Measurements from ENCODE around the gene CATSPERE. TPM values are rescaled to one million over a fixed set of nuclear protein-coding genes. Genes with fewer than 3 reads are reported as not detected.

CATSPERE gene, protein sequence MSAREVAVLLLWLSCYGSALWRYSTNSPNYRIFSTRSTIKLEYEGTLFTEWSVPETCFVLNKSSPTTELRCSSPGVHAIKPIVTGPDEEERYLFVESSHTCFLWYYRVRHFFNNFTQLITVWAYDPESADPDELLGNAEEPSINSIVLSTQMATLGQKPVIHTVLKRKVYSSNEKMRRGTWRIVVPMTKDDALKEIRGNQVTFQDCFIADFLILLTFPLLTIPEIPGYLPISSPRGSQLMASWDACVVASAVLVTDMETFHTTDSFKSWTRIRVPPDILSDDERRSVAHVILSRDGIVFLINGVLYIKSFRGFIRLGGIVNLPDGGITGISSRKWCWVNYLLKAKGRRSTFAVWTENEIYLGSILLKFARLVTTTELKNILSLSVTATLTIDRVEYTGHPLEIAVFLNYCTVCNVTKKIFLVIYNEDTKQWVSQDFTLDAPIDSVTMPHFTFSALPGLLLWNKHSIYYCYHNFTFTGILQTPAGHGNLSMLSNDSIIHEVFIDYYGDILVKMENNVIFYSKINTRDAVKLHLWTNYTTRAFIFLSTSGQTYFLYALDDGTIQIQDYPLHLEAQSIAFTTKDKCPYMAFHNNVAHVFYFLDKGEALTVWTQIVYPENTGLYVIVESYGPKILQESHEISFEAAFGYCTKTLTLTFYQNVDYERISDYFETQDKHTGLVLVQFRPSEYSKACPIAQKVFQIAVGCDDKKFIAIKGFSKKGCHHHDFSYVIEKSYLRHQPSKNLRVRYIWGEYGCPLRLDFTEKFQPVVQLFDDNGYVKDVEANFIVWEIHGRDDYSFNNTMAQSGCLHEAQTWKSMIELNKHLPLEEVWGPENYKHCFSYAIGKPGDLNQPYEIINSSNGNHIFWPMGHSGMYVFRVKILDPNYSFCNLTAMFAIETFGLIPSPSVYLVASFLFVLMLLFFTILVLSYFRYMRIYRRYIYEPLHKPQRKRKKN
- 0.11 and 0.19 TPM in 2 replicates for total RNA-seq (2014; rRNA removed)
- 0.02 TPM for polyA plus RNA-seq (2012)

DNA sequence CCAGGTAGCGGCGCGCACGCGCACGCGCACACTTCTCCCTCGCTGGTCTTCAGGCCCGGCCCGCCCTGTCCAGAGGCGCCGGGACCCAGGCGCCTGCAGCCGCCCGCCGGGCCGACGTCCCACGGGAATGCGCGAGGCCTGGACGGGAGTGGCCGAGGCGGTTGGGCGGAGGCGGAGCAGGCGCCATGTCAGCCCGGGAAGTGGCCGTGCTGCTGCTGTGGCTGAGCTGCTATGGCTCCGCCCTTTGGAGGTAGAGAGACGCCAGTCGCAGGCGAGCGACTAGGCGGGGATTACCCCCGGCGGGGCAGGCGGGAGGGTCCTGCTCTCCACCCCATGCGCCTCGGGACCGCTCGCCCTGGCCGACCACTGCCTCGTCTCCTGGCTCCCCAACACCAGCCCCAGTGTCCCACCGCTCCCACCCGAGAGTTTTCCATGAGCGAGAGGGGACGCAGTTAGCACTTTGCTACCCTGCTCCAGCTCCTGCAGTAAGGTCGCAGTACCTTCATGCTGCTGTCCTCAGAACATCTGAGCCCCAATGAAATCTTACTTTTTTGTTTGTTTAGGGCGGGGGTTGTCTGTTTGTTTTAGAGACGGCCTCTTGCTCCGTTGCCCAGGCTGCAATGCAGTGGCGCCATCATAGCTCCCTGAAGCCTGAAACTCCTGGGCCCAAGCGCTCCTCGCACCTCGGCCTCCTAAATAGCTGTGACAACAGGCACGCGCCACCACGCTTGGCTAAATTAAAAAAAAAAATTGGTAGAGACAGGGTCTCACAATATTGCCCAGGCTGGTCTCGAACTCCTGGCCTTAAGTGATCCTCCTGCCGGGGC, at the start of gene CATSPERE:
TSS of gene CATSPERE (plus strand) at position 29 of the 827 bp plus-strand sequence. CDS start at position 186, 157 bp downstream.
- peak; percentile 80 for DNase-seq (ENCODE audit: low read depth)

DNA sequence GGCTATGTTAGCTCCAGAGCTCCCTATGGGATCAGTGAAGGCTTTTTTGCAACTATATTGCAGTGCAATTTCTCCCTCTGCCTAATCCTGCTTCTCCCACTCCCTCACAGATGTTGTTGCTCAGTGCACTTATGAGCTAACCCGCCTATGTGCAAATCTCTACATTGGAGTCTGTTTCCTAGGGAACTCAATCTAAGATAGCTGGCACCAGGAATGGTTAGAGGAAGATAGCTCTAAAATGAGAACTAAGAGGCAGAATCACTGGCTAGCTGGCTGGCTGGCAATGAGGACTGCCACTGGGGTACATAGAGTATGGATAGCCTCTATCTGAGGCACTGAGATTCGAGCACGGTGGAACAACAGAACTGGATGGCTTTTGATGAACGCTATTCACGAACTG, 48.9 kb upstream of the CATSPERE start:
- no peak for DNase-seq (ENCODE audit: low read depth)

GRCh38 chr1:244413736-244414135, 47.3 kb upstream of the CATSPERE start:
- DNase-seq (ENCODE audit: low read depth) = no peak

DNA sequence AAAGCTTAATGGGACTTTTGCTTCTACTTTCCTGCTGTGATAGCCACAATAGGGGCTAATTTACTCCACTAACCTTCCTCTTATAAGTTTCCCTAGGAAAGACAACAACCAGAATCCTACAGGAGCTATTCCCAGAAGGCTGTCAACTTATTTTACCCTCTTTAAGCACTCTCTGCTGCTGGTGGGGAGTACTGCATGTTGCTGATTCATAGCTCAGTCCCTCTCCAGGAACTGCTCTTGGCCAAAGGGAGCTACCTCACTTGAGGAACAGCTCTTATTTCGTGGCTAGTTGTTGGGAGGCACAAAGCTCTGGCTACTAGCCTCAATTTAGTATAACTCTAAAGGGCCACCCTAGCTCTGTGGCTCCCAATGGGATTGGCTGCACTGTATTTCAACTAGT, 46.5 kb upstream of the CATSPERE start:
- peak; percentile 78 for DNase-seq (ENCODE audit: low read depth)

DNA sequence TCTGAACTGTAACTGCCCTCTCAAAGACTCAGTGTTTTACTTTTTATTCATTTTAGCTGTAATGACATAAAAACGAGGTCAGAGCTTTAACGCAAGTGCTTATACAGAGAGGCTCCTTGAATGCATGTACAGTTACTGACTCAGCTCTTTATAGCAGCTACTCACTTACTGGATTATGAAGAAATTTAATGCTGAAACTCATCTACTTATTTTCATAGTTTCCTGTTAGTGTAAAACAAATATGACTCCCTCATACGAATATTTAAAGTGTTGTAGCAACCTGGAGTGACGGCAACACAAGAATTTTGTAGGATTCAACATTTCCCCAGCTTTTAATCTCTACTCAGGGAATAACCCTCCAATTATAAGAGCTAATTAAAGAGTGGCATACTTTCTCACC, 42.0 kb upstream of the CATSPERE start:
- DNase-seq (ENCODE audit: low read depth) = no peak

DNA sequence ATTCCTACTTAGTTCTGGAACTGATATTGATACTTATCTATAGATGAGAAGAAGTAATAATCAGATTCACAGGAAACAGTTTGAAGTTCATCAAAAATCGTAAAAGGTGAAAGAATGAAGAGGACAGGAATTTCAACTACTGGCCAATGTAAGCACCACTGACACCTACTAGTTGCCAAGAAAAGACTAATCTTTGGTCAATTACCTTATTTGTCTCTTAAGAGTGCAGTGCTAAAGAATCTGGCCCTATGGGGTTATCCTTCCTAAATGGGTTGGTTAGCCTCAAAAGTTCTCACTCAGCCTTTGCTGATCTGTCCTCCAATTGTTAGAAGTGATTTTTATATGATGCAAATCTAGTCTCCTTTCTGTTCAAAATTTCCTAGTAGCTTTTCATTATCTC, 38.9 kb upstream of the CATSPERE start:
- DNase-seq (ENCODE audit: low read depth) = no peak

DNA sequence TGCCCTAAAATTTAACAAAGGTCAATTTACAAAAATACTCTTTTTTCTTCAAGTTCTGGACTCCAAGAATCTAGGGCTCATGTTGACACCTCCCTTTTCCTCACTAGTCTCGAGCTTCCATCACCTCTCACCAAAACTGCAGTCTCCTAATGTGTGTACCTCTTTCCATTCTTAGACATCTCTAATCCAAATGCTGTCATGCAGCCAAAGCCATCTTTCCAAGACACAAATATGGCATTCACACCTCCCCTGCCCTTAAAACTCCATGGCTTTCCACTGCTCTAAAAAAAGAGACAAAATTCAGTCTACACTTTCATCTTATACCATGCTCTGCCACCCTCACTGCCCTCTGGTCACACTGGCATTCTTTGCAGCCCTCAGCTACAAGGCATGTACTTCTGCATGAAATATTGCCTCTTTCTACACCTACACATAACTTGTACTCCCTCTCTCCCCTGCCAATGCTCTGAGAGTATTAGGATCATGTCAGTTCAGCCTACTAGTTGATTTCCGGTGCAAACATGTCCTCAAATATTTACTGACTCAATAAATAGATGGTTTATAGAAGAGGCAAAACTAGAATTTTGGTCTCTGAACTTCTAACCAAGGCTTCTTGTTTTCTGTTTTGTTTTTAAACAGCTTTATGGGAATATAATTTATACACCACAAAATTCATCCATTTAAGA, 36.3 kb upstream of the CATSPERE start:
- no peak for DNase-seq (ENCODE audit: low read depth)

- no peak for DNase-seq (ENCODE audit: low read depth)
Observed at GRCh38 chr1:244427647-244428046, 33.4 kb upstream of the CATSPERE start.

DNA sequence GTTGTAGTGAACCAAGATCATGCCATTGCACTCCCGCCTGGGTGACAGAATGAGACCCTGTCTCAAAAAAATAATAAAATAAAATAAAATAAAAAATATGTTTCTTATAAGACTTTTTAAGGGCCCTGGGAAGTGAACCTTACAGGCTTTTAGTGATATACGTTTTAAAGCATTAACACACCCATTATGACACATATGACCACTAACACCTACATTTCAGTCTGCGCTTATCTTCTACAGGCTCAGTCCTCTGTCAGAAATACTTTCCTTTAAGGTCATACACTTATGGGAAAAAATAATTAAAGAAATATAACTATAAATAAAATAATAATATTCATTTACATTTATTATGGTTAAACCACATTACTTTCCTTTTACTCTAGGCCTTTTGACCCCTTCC, 31.3 kb upstream of the CATSPERE start:
- no peak for DNase-seq (ENCODE audit: low read depth)

GRCh38 chr1:244431166-244431565, 29.9 kb upstream of the CATSPERE start:
- DNase-seq (ENCODE audit: low read depth) = no peak

DNA sequence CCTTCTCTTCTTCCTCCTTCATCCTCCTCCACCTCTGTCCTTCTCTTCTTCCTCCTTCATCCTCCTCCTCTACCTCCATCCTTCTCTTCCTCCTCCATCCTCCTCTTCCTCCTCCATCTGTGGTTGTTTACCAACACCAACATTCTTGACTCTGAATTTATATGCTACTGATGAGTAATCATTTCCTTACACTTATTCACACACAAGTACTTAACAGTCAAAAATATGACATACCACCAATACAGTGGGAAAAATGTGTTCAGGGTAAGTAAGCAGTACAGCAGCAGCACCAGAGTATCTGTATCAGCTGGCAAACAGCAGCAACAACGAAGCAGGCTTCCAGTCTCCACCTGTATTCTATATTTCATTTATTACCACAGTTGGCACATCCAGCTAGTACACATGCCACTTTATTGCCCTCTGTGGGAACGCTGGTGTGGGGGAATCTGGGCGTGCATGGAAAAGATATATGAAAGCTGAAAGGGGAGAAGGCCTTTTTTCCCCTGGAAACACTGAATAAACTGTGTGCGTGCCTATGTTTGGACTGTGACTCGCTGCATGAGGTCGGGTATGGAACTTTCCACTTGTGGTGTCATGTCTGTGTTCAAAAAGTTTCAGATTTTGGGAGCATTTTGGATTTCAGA, 25.4 kb upstream of the CATSPERE start:
- DNase-seq (ENCODE audit: low read depth) = peak; percentile 88

DNA sequence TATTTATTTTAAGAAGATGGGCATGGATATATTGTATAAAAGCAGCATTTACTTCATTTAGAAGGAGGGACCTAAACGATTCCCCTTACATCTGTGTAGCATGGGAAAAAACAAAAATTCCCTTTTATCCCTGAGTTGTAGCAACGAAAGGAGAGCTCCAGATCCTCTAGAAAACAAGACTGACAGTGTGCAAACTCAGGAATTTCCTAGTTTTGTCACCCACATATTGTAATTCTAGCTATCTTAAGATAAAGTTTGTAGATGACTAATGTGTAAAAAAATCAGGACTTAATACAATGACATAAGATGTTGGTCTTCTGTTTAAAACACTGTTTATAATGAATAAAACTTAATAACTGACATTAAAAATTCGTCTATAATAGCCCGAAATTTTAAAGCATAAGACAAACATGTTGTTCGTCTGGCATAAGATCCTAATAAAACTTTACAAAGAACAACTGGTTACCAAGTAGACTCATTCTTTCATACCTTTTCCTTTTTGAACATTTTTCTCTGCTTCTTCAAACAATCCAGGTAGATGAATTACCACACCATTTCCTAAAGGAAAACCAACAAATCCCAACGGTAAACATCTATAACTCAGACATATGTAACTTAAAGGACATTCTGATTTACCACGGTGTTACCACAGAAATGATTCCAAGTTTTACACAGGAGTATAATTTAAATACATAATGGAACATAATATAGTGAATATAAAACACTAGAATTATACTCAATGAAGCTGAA, 24.6 kb upstream of the CATSPERE start:
- peak; percentile 47 for DNase-seq (ENCODE audit: low read depth)

GRCh38 chr1:244437086-244437468, 24.0 kb upstream of the CATSPERE start:
- peak; percentile 40 for DNase-seq (ENCODE audit: low read depth)

DNA sequence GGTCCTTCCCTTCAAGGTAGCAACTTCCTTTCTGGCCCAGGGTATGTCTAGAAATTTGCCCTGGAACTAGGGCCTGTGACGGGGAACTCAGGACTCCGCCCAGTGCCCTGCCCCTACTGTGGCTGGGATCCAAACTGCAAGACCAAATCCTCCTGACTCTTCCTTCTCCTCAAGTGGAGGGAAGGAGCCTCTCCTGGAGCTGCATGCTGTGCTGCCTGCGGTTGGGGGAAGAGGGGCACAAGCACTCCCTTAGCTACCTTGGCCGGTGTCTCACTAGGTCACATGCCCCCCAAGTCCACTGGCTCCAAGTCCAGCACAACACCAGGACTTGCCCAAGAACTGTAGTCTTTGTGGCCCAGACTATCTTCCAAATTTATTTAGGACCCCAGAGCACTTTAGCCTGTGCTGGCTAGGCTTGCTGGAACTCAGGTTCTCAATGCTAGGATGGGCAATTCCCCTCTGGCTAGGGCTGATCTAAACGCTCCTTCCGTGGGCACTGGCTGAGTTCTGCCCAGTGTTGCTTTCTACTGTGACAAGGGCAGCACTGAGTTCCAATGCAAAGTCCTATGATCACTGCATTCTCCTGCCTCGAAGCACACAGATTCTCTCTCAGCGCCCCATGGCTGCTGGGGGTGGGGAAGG, 21.6 kb upstream of the CATSPERE start:
- DNase-seq (ENCODE audit: low read depth) = no peak

DNA sequence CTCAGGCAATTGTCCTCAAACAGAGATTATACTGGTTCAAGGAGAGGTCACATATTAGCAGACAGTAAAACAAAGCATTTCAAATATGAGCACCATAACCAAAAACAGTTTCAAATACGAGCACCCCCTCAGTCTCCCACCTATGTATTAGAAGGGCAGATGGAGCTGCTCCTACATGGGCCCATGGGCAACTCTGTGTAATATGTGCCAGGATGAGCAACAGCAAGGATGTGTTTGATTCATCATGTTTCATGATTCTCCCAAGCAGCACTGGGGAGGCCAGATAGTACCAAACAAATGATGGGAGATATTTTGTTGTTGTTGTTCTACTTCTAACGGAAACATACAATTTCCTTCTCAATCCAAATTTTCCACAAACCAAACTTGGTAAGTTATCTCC, 18.2 kb upstream of the CATSPERE start:
- no peak for DNase-seq (ENCODE audit: low read depth)

DNA sequence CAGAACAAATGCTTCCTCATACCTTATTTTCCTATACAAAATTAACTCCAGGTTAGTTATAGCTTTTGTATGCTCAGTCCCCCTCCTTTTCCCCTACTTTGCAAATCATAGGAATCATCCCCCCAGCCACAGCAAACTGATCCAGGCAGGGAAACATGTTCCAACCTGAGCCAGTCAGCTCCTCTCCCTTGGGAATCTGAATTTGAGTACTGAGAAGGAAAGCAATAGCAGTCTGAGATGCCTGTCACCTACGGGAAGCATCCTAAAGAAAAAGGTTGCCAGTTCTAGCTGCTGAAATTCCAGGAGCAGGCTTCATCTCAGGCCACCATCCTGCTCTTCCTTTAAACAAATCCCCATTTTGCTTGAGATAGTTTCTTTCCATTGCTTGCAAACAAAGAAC, 16.2 kb upstream of the CATSPERE start:
- DNase-seq (ENCODE audit: low read depth) = peak; percentile 36

DNA sequence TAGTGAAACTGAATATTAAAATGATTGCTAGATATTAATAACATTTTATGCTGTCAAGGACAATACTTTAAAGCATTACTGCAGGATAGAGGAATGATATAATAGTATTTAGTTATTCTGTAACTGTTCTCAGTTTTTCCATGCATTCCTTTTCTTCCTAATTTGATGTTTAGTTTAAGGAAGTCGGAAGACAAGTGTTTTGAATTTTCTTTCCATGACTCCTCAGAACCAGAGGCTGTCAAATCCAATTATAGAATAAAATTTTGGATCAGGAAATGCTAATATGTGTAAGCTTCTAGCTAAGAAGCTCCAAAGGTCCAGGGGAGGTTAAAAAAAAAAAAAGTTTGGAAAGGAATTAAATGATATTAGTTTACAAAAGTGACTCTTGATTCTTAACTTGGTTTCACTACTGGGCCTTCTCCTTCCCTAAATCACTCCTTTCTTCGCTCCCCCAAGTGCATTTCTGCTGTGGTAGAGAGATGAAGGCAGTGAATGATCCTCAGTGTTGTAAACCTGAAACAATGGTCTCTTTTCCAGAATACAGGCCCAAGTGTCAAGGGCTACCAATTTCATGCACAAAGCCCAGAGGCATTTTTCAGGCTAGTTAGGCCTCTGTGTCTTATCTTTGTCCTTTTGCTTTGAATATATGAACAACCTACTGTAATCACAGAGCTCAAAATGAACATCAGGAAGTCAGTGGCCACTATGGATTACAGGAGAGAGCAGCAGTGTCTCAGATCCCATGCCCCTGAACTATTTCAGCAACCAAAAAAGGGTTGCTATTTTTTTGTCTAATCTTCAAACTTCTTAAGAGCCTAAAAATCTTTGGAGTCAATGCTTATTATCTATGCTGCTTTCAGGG, 15.5 kb upstream of the CATSPERE start:
- DNase-seq (ENCODE audit: low read depth) = no peak

- DNase-seq (ENCODE audit: low read depth) = no peak
Observed at GRCh38 chr1:244447024-244447423, 14.0 kb upstream of the CATSPERE start.
